Left ventricle myocardium inferior (tissue), 1 donor: ENCODE data around the gene LRRC10B. TPM values are rescaled to one million over a fixed set of nuclear protein-coding genes. Genes with fewer than 3 reads are reported as not detected.
A peak's percentile ranks its signal among the peaks of the same experiment; 100 is the strongest.

Experiments used
- DNase-seq: peaks from one replicate; pipeline ENCODE4 v3.0.0-alpha.2; 2020
- H3K27ac ChIP-seq: fragments of 200-600 bp; replicated peaks from 2 replicates; pipeline ENCODE4 v1.8.0; 2021
- H3K27me3 ChIP-seq: fragments of 200-600 bp; 2 replicates; pipeline ENCODE4 v1.8.0; 2021; ENCODE audit warnings: low read depth
- H3K36me3 ChIP-seq: fragments of 200-600 bp; 2 replicates; pipeline ENCODE4 v1.8.0; 2021
- H3K4me1 ChIP-seq: fragments of 200-600 bp; 2 replicates; pipeline ENCODE4 v1.8.0; 2021
- H3K4me3 ChIP-seq: fragments of 200-600 bp; 2 replicates; pipeline ENCODE4 v1.8.0; 2021; ENCODE audit warnings: mild to moderate bottlenecking, moderate library complexity
- H3K9me3 ChIP-seq: fragments of 200-600 bp; replicated peaks from 2 replicates; pipeline ENCODE4 v1.8.0; 2021
- intact Hi-C: fragments of 100-400 bp; cut with micrococcal nuclease; formaldehyde crosslinking; loops from one replicate; pipeline ENCODE4 v1.11.0; 2022
- total RNA-seq: library from RNA; stranded (reverse); fragmentation: NEBNext Ultra II Directional; extraction: Animal tissue kit (Norgen Biotek cat#: 25700); gene quantifications from one replicate; pipeline ENCODE4 v1.2.1, GENCODE V29; 2021
- TF ChIP-seq, protein P1 (sequence below): fragments of 200-600 bp; IDR thresholded peaks from 2 replicates; pipeline ENCODE4 v1.8.0; 2021; ENCODE audit warnings: antibody characterized with exemption, mild to moderate bottlenecking, borderline replicate concordance
- donor health status: DM: no; HTN: yes; CAD: no; lungs with severe emphysema.

The LRRC10B gene
- total RNA-seq, 1 donor from 2014 or later = 0.88 TPM

DNA sequence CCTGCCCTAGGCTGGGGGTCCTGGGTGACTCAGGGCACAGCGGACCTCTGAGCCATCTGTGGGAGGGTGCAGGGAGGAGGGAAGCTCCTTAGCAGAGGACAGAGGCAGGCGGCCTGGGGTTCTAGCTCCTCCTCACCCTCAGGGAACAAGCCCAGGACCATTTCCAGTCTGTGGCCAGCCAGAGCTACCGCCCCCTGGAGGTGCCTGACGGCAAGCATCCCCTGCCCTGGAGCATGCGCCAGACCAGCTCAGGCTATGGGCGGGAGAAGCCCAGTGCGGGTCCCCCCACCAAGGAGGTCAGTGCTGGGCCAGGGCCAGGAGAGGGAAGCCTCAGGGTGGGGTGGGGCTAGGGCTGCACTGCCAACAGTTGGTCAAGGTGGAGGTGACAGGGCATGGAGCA lies 26.0 kb upstream of the LRRC10B start:
- TF ChIP-seq, protein P1, sequence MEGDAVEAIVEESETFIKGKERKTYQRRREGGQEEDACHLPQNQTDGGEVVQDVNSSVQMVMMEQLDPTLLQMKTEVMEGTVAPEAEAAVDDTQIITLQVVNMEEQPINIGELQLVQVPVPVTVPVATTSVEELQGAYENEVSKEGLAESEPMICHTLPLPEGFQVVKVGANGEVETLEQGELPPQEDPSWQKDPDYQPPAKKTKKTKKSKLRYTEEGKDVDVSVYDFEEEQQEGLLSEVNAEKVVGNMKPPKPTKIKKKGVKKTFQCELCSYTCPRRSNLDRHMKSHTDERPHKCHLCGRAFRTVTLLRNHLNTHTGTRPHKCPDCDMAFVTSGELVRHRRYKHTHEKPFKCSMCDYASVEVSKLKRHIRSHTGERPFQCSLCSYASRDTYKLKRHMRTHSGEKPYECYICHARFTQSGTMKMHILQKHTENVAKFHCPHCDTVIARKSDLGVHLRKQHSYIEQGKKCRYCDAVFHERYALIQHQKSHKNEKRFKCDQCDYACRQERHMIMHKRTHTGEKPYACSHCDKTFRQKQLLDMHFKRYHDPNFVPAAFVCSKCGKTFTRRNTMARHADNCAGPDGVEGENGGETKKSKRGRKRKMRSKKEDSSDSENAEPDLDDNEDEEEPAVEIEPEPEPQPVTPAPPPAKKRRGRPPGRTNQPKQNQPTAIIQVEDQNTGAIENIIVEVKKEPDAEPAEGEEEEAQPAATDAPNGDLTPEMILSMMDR = peak; percentile 52
- no peaks in the 10 kb centered on the region for H3K9me3 ChIP-seq
- peaks cover 28% of the 10 kb centered on the region for H3K4me1 ChIP-seq
- no peak overlapping the region for H3K4me3 ChIP-seq
- H3K27ac ChIP-seq = peak overlapping the region; percentile 40
- no peak for DNase-seq
- H3K36me3 ChIP-seq = peaks cover 12% of the 10 kb centered on the region
- intact Hi-C loops = no loop called here
- peaks cover 4% of the 10 kb centered on the region for H3K27me3 ChIP-seq

DNA sequence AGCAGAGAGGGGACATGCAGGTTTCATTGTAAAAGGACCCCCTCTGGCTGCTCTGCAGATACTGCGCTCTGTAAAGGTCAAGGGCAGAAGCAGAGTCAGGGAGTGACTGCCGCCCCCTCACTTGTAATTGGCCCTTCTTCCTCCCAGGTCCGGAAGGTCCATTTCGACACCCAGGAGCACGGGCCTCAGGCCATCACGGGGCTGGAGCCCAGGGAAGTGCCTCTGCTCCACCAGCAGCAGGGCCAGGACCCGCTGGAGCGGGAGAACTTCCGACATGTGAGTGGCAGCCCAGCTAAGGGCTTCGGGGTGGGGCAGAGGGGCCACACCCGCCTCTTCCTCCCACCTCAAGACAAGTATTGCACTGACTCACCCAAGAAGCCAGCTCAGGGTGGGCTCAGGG lies 24.0 kb upstream of the LRRC10B start:
- no peaks in the 10 kb centered on the region for H3K9me3 ChIP-seq
- H3K27me3 ChIP-seq = no peaks in the 10 kb centered on the region
- intact Hi-C loops = no loop called here
- DNase-seq = no peak
- H3K4me1 ChIP-seq = peaks cover 34% of the 10 kb centered on the region
- H3K36me3 ChIP-seq = peaks cover 15% of the 10 kb centered on the region
- no peak overlapping the region for H3K4me3 ChIP-seq
- TF ChIP-seq, protein P1 = no peak
- H3K27ac ChIP-seq = no peak overlapping the region

DNA sequence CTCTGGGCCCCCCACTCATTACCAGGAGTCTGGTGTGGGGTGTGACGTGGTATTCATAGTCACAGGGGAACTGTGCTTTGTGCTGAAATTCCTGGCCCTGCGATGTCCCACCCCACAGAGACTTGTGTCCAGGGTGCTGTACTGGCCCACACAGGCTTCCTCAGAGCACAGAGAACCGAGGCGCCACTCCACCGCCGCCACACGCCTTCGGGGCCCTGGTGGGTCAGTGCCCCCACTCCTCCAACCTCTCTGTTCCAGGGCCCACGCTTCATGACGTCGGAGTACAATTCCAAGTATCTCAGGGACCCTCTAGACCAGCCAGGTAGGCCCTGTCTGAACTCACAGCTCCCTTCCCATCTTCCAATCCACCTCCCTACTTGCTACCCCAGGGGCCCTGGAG lies 23.5 kb upstream of the LRRC10B start:
- no peaks in the 10 kb centered on the region for H3K9me3 ChIP-seq
- no peak overlapping the region for H3K27ac ChIP-seq
- TF ChIP-seq, protein P1 = no peak
- H3K4me1 ChIP-seq = peaks cover 40% of the 10 kb centered on the region
- no peaks in the 10 kb centered on the region for H3K27me3 ChIP-seq
- DNase-seq = no peak
- H3K4me3 ChIP-seq = no peak overlapping the region
- peaks cover 15% of the 10 kb centered on the region for H3K36me3 ChIP-seq
- intact Hi-C loops = no loop called here

DNA sequence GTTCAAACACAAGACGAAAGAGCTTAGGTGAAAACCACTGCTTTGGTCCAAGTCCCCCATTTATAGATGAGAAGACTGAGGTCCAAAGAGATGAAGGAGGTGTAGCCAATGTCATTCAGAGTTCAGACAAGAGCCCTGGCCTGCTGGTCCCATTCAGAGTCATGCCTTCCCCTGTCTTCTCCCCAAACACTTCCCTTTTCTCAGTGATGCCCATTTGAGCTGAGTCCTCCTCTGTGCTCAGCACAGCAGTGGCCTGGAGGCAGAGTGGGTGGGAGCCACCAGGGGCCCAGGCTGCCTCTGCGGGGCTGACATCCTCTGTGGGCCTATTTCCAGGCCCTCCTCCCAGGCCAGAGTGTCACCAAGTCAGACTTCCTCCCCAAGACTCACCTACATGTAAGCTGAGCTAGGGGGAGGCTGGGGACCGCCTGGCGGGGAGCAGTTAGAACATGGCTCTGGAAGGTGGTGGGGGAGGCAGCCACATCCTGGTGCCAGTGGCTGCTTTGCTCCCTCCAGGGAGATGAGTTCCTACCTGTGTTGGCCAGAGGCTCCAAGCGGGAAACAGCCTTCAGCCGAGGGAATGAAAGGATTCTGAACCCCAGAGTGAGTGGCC lies 22.4 kb upstream of the LRRC10B start:
- intact Hi-C loops = no loop called here
- no peak for DNase-seq
- peaks cover 46% of the 10 kb centered on the region for H3K4me1 ChIP-seq
- peaks cover 15% of the 10 kb centered on the region for H3K36me3 ChIP-seq
- H3K27ac ChIP-seq = no peak overlapping the region
- H3K27me3 ChIP-seq = no peaks in the 10 kb centered on the region
- H3K4me3 ChIP-seq = no peak overlapping the region
- TF ChIP-seq, protein P1 = no peak
- no peaks in the 10 kb centered on the region for H3K9me3 ChIP-seq

DNA sequence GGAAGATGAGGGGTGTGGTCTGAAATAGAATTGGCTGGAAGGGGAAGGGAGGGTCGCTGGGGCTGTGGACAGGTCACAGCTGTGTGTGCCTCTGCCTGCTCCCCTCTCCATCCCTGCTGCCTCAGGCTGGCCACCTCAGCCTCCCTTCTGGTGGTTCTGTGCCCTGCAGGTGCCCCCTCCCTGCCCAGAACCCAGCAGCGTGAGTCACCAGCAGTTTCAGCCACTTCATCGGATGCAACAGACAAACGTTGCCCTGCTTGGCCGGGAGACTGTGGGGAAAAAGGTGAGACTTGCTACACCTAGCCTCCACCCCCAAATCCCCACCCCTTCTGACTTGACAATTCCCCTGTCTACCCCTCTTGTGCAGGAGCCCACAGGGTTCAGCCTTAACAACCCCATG lies 21.8 kb upstream of the LRRC10B start:
- Histone ChIP-seq H3K27ac (no peak overlapping the region), H3K27me3 (no peaks in the 10 kb centered on the region), H3K4me3 (no peak overlapping the region), H3K36me3 (peaks cover 15% of the 10 kb centered on the region), H3K4me1 (peaks cover 41% of the 10 kb centered on the region), H3K9me3 (no peaks in the 10 kb centered on the region)
- no peak for DNase-seq
- intact Hi-C loops = no loop called here
- TF ChIP-seq, protein P1 = no peak
